ENCODE measurements around the gene TMEM273.
A peak's percentile ranks its signal among the peaks of the same experiment; 100 is the strongest.

DNA sequence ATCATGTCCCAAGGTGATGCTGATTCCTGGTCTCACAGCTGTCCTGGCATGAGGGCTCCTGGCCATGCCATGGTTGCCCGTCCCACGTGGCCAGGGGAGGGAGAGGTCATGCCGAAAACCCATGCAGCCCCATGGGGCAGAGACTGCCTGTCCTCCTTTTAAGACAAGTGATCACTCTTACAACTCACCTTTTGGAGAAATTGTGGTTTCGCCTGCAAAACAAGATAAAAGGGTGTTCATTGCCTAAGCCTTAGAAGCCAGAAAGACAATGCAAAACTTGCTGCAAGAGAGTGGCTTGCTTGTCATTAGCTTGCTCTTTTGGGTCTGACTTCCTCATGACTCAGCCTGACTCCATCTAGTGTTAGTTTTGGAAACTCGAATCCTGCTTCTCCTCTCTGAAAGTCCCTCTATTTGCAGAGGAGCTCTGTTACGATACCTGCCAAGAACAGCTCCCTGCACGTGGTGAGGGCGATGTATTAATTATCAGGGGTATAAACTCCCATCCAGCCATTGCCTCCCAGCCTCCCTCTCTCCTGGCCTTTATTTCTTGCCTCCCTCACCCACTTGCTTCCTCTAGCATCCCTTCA lies 26.7 kb downstream of the TMEM273 start:
- TF ChIP-seq, protein P1, sequence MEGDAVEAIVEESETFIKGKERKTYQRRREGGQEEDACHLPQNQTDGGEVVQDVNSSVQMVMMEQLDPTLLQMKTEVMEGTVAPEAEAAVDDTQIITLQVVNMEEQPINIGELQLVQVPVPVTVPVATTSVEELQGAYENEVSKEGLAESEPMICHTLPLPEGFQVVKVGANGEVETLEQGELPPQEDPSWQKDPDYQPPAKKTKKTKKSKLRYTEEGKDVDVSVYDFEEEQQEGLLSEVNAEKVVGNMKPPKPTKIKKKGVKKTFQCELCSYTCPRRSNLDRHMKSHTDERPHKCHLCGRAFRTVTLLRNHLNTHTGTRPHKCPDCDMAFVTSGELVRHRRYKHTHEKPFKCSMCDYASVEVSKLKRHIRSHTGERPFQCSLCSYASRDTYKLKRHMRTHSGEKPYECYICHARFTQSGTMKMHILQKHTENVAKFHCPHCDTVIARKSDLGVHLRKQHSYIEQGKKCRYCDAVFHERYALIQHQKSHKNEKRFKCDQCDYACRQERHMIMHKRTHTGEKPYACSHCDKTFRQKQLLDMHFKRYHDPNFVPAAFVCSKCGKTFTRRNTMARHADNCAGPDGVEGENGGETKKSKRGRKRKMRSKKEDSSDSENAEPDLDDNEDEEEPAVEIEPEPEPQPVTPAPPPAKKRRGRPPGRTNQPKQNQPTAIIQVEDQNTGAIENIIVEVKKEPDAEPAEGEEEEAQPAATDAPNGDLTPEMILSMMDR (IDR thresholded peaks at IDR 0.05): peak in 1 of 7 experiments; percentile 19
- no peak for TF ChIP-seq POLR2A (IDR thresholded peaks at IDR 0.05)
- TF ChIP-seq EP300 (IDR thresholded peaks at IDR 0.05): no peak
- no peak for TF ChIP-seq POLR2AphosphoS5 (IDR thresholded peaks at IDR 0.05)

Measured in stomach (tissue), 4 donors.